NT2/D1 (cell line): ENCODE data around the gene RAPGEF4.

ENCODE experiments used
- SUZ12 ChIP-seq: IDR thresholded peaks from 2 replicates; pipeline ENCODE4 v1.6.1; 2011; ENCODE audit not compliant: insufficient read length, insufficient read depth; ENCODE audit errors: extremely low read depth
- YY1 ChIP-seq: IDR thresholded peaks from 2 replicates; pipeline ENCODE4 v1.6.1; 2011; ENCODE audit not compliant: insufficient read length, insufficient read depth
- ZNF274 ChIP-seq: IDR thresholded peaks from 2 replicates; pipeline ENCODE4 v1.6.1; 2011; ENCODE audit warnings: mild to moderate bottlenecking, low read depth, low read length

GRCh38 chr2:172893111-172893510 lies 157.5 kb downstream of the RAPGEF4 start:
- TF ChIP-seq ZNF274 (no peak), YY1 (no peak), SUZ12 (no peak)
